K562 (cell line): ENCODE data around the gene GAD1. TPM values are rescaled to one million over a fixed set of nuclear protein-coding genes. Genes with fewer than 3 reads are reported as not detected.

Source experiments
- BACH1 ChIP-seq: fragments of 200-800 bp; sonication (Bioruptor generic); IDR thresholded peaks from 2 replicates; pipeline ENCODE4 v1.6.1; 2016; ENCODE audit warnings: missing genetic modification characterization, missing compliant biosample characterization
- ELF2 ChIP-seq: fragments of 250-450 bp; sonication (Bioruptor Pico); IDR thresholded peaks from 2 replicates; pipeline ENCODE4 v1.5.0; 2021; ENCODE audit warnings: mild to moderate bottlenecking
- MCM7 ChIP-seq, 2 experiments: fragments of 450-650 bp; IDR thresholded peaks; 2 replicates each; pipeline ENCODE4 v1.6.1; 2016 to 2018
- MECOM ChIP-seq: fragments of 250-450 bp; sonication (Bioruptor Pico); IDR thresholded peaks from 2 replicates; pipeline ENCODE4 v1.8.0; 2022; ENCODE audit warnings: inconsistent platforms
- MYBL2 ChIP-seq, 2 experiments: fragments of 450-650 bp in 1 of 2; sonication (generic) in 1 of 2; formaldehyde crosslinking in 1 of 2; IDR thresholded peaks; 2 replicates each; pipeline versions ENCODE4 v1.6.1 to v1.8.1; 2017 to 2022; ENCODE audit warnings: borderline replicate concordance in 1 of 2, inconsistent platforms in 1 of 2, low read depth in 1 of 2, mild to moderate bottlenecking in 1 of 2, missing genetic modification reagents in 1 of 2, moderate library complexity in 1 of 2
- TGIF2 ChIP-seq: sonication (generic); formaldehyde crosslinking; IDR thresholded peaks from 2 replicates; pipeline ENCODE4 v1.8.1; 2022; ENCODE audit warnings: mild to moderate bottlenecking, missing genetic modification reagents, moderate library complexity
- ZNF644 ChIP-seq: fragments of 200-800 bp; sonication (Bioruptor generic); IDR thresholded peaks from 2 replicates; pipeline ENCODE4 v1.6.1; 2016; ENCODE audit warnings: low read depth, missing genetic modification characterization, missing compliant biosample characterization
- polyA plus RNA-seq, 8 experiments: library from polyadenylated mRNA; depleted of rRNA in 4 of 8; stranded (reverse) in 5 of 8; unstranded in 3 of 8; fragments of >200 nt; fragmentation: Nextera tagmentation in 2 of 8; fragmentation: Illumina TruSeq in 1 of 8; extraction: Ambion mirVana in 2 of 8; extraction: Trizol in 1 of 8; gene quantifications; 2 replicates each; pipeline versions ENCODE4 v1.2.1 to v1.2.3, GENCODE V29; 2011 to 2014; ENCODE audit warnings: inconsistent platforms in 1 of 8, missing spikeins in 1 of 8
- total RNA-seq, 7 experiments: library from RNA; depleted of rRNA in 6 of 7; stranded (reverse); fragments of >200 nt in 6 of 7; fragmentation: Illumina TruSeq in 2 of 7; extraction: Trizol in 2 of 7; gene quantifications; 2 replicates each; pipeline versions ENCODE4 v1.2.1 to v1.2.3, GENCODE V29; 2011 to 2021; ENCODE audit warnings: low replicate concordance in 1 of 7
- TF ChIP-seq, protein P1 (sequence below): fragments of 450-650 bp; IDR thresholded peaks from 2 replicates; pipeline ENCODE4 v1.6.1; 2016; ENCODE audit warnings: low read depth

Gene GAD1
- total and polyA plus RNA-seq, 9 of the 15 experiments (the other 6 are each of a cell fraction or from before 2014, with no cell fraction given): 2.7 to 29.1 (median 15.7) TPM

- TF ChIP-seq BACH1 (tag) (no peak), MYBL2 (IDR thresholded peaks at IDR 0.05; ENCODE audit: low read depth) (no peak), MYBL2 (CRISPR knock-in tag; IDR thresholded peaks at IDR 0.05; ENCODE audit: borderline replicate concordance) (no peak), MECOM (CRISPR knock-in tag) (no peak), TGIF2 (CRISPR knock-in tag) (no peak), ZNF644 (tag) (no peak), ELF2 (CRISPR knock-in tag) (no peak), MCM7 (IDR thresholded peaks at IDR 0.05) (no peak)
- TF ChIP-seq, protein P1, sequence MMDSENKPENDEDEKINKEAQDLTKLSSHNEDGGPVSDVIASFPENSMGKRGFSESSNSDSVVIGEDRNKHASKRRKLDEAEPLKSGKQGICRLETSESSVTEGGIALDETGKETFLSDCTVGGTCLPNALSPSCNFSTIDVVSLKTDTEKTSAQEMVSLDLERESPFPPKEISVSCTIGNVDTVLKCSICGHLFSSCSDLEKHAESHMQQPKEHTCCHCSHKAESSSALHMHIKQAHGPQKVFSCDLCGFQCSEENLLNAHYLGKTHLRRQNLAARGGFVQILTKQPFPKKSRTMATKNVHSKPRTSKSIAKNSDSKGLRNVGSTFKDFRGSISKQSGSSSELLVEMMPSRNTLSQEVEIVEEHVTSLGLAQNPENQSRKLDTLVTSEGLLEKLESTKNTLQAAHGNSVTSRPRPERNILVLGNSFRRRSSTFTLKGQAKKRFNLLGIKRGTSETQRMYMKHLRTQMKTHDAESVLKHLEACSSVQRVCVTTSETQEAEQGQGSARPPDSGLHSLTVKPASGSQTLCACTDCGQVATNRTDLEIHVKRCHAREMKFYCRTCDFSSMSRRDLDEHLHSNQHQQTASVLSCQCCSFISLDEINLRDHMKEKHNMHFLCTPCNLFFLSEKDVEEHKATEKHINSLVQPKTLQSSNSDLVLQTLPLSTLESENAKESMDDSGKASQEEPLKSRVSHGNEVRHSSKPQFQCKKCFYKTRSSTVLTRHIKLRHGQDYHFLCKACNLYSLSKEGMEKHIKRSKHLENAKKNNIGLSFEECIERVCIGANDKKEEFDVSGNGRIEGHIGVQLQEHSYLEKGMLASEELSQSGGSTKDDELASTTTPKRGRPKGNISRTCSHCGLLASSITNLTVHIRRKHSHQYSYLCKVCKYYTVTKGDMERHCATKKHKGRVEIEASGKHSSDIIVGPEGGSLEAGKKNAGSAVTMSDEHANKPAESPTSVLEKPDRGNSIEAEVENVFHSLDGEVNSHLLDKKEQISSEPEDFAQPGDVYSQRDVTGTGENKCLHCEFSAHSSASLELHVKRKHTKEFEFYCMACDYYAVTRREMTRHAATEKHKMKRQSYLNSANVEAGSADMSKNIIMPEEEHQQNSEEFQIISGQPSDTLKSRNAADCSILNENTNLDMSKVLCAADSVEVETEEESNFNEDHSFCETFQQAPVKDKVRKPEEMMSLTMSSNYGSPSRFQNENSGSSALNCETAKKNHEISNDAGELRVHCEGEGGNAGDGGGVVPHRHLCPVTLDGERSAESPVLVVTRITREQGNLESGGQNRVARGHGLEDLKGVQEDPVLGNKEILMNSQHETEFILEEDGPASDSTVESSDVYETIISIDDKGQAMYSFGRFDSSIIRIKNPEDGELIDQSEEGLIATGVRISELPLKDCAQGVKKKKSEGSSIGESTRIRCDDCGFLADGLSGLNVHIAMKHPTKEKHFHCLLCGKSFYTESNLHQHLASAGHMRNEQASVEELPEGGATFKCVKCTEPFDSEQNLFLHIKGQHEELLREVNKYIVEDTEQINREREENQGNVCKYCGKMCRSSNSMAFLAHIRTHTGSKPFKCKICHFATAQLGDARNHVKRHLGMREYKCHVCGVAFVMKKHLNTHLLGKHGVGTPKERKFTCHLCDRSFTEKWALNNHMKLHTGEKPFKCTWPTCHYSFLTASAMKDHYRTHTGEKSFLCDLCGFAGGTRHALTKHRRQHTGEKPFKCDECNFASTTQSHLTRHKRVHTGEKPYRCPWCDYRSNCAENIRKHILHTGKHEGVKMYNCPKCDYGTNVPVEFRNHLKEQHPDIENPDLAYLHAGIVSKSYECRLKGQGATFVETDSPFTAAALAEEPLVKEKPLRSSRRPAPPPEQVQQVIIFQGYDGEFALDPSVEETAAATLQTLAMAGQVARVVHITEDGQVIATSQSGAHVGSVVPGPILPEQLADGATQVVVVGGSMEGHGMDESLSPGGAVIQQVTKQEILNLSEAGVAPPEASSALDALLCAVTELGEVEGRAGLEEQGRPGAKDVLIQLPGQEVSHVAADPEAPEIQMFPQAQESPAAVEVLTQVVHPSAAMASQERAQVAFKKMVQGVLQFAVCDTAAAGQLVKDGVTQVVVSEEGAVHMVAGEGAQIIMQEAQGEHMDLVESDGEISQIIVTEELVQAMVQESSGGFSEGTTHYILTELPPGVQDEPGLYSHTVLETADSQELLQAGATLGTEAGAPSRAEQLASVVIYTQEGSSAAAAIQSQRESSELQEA: no peak
- TF ChIP-seq, all 486 proteins: peak for 0
These were observed 79.9 kb downstream of the GAD1 start (continued) for GRCh38 chr2:170896622-170897021.
